Measurements from ENCODE around the gene NLGN1. TPM values are rescaled to one million over a fixed set of nuclear protein-coding genes. Genes with fewer than 3 reads are reported as not detected.

Gene NLGN1
- total and polyA plus RNA-seq, 4 experiments from 2014 or later = not detected

DNA sequence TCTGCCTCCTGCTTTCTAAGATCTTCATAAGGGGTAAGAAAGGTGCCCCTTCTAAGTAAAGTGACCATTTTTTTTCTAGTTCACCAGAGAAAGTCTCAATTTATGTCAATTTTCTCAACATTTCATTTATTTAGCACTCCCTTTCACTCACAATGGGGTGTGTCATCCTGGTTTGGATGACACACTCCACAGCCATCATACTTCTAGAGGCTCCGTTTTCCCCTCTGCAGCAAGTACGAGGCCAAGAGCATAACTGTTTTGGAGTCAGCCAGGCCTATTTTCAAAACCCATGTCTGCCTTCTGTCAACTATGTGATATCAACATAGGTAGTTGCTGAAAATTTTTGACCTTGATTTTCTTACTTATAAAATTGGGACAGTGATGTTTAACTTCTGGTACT is 703.2 kb downstream of the NLGN1 start:
- Mint-ChIP-seq H3K9me3 (peaks cover 0 to 4% (median 2%) of the 10 kb centered on the region in 8 donors), H3K27ac (no peak overlapping the region), H3K4me1 (no peaks in the 10 kb centered on the region), H3K4me3 (no peak overlapping the region), H3K36me3 (no peaks in the 10 kb centered on the region), H3K27me3 (no peaks in the 10 kb centered on the region)
- ChIA-PET CTCF (ENCODE audit: partially characterized antibody) (no interaction called here), POLR2A (ENCODE audit: partially characterized antibody) (no interaction called here)
- Histone ChIP-seq H3K9me3 (ENCODE audit: control insufficient read depth in 1 of 2, low read length in 2 of 2) (no peaks in the 10 kb centered on the region), H3K36me3 (ENCODE audit: insufficient read depth, low read length) (no peaks in the 10 kb centered on the region), H3K4me1 (ENCODE audit: insufficient read depth, low read length) (no peaks in the 10 kb centered on the region), H3K27ac (ENCODE audit: low read depth, low read length) (no peak overlapping the region), H3K4me3 (ENCODE audit: low read length in 2 of 2) (no peak overlapping the region), H3K27me3 (ENCODE audit: insufficient read depth, low read length) (no peaks in the 10 kb centered on the region)
- no peak for DNase-seq
- intact Hi-C loops (cut with micrococcal nuclease) = no loop called here

DNA sequence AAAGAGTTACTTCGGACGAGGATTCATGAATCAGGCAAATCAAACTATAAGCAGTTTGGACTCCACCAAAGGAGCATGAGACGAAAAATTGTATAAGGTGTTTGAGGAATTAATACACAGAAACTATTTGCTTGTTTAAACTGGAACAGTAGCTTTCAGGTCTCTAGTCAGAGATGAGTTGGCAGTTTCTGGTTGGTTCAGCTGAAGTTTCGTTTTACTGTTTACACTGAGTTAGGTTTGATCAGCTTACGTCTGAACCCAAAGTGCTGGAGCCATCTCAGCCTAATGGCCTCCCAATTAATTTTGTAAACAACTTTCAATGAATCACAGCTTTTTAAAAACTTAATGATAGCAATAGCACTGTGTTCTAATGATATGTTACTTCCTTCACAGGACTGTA is 703.7 kb downstream of the NLGN1 start:
- H3K9me3 ChIP-seq (ENCODE audit: control insufficient read depth in 1 of 2, low read length in 2 of 2) = no peaks in the 10 kb centered on the region
- intact Hi-C loops (cut with micrococcal nuclease) = no loop called here
- no peak for DNase-seq
- POLR2A ChIA-PET (ENCODE audit: partially characterized antibody) = no interaction called here
- H3K4me1 ChIP-seq (ENCODE audit: insufficient read depth, low read length) = no peaks in the 10 kb centered on the region
- CTCF ChIA-PET (ENCODE audit: partially characterized antibody) = no interaction called here
- H3K4me1 Mint-ChIP-seq = no peaks in the 10 kb centered on the region
- no peaks in the 10 kb centered on the region for H3K27me3 ChIP-seq (ENCODE audit: insufficient read depth, low read length)
- no peak overlapping the region for H3K4me3 Mint-ChIP-seq
- H3K27me3 Mint-ChIP-seq = no peaks in the 10 kb centered on the region
- no peak overlapping the region for H3K4me3 ChIP-seq (ENCODE audit: low read length in 2 of 2)
- H3K9me3 Mint-ChIP-seq = peaks cover 0 to 4% (median 2%) of the 10 kb centered on the region in 8 donors
- H3K36me3 ChIP-seq (ENCODE audit: insufficient read depth, low read length) = no peaks in the 10 kb centered on the region
- H3K27ac ChIP-seq (ENCODE audit: low read depth, low read length) = no peak overlapping the region
- no peak overlapping the region for H3K27ac Mint-ChIP-seq
- H3K36me3 Mint-ChIP-seq = no peaks in the 10 kb centered on the region

- no peak overlapping the region for H3K27ac Mint-ChIP-seq
- POLR2A ChIA-PET (ENCODE audit: partially characterized antibody) = no interaction called here
- intact Hi-C loops (cut with micrococcal nuclease) = no loop called here
Measured at GRCh38 chr3:174102274-174102673, 704.7 kb downstream of the NLGN1 start.

DNA sequence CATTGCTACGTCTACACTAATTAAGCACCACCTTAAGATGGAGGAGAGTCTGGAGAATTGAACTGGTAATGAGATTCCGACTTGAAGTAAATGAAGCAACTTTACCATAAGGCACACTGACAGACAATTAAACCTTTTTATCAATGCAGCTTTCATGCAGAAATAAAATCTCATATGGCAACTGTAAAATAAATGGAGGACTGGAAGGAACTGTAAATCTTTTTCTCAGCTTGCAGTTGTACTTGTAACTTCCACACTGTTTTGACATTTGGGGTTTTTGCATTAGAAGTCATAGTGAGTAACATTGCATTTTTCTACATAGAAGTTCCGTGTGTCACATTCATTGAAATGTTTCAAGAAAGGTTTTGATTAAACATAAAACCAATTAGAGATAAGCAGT is 705.3 kb downstream of the NLGN1 start:
- ChIA-PET CTCF (ENCODE audit: partially characterized antibody) (no interaction called here), POLR2A (ENCODE audit: partially characterized antibody) (no interaction called here)
- DNase-seq = no peak
- H3K9me3 ChIP-seq (ENCODE audit: control insufficient read depth in 1 of 2, low read length in 2 of 2) = no peaks in the 10 kb centered on the region
- H3K4me1 Mint-ChIP-seq = no peaks in the 10 kb centered on the region
- H3K4me3 ChIP-seq (ENCODE audit: low read length in 2 of 2) = no peak overlapping the region
- H3K27me3 Mint-ChIP-seq = no peaks in the 10 kb centered on the region
- no peaks in the 10 kb centered on the region for H3K4me1 ChIP-seq (ENCODE audit: insufficient read depth, low read length)
- H3K27ac ChIP-seq (ENCODE audit: low read depth, low read length) = no peak overlapping the region
- no peaks in the 10 kb centered on the region for H3K36me3 ChIP-seq (ENCODE audit: insufficient read depth, low read length)
- peaks cover 0 to 4% (median 2%) of the 10 kb centered on the region in 8 donors for H3K9me3 Mint-ChIP-seq
- H3K36me3 Mint-ChIP-seq = no peaks in the 10 kb centered on the region
- intact Hi-C loops (cut with micrococcal nuclease) = no loop called here
- H3K27ac Mint-ChIP-seq = no peak overlapping the region
- no peaks in the 10 kb centered on the region for H3K27me3 ChIP-seq (ENCODE audit: insufficient read depth, low read length)
- no peak overlapping the region for H3K4me3 Mint-ChIP-seq

More at GRCh38 chr3:174102274-174102673, 704.7 kb downstream of the NLGN1 start:
- CTCF ChIA-PET (ENCODE audit: partially characterized antibody) = no interaction called here
- H3K4me3 Mint-ChIP-seq = no peak overlapping the region
- Histone ChIP-seq H3K27me3 (ENCODE audit: insufficient read depth, low read length) (no peaks in the 10 kb centered on the region), H3K9me3 (ENCODE audit: control insufficient read depth in 1 of 2, low read length in 2 of 2) (no peaks in the 10 kb centered on the region), H3K27ac (ENCODE audit: low read depth, low read length) (no peak overlapping the region), H3K36me3 (ENCODE audit: insufficient read depth, low read length) (no peaks in the 10 kb centered on the region), H3K4me1 (ENCODE audit: insufficient read depth, low read length) (no peaks in the 10 kb centered on the region), H3K4me3 (ENCODE audit: low read length in 2 of 2) (no peak overlapping the region)
- peaks cover 0 to 4% (median 2%) of the 10 kb centered on the region in 8 donors for H3K9me3 Mint-ChIP-seq
- no peaks in the 10 kb centered on the region for H3K36me3 Mint-ChIP-seq
- H3K27me3 Mint-ChIP-seq = no peaks in the 10 kb centered on the region
- no peaks in the 10 kb centered on the region for H3K4me1 Mint-ChIP-seq
- no peak for DNase-seq

DNA sequence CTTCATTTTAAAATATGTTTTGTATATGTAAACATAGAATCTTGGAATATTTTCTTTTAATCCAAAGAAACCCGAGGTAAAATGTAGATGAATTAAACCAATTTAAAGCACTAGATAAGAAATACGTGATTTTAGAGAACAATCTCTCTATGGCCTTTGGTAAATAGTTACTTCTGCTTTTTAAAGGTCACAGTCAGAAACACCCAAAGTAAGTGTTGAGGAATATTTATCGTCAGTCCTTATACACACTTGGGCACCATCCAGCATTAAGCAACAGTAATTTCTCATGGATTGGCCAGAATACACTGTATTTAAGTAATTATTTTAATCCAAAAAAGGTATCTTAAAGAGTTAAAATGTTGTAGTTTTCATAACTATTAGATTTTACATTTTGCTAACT is 713.2 kb downstream of the NLGN1 start:
- Histone ChIP-seq H3K27ac (ENCODE audit: low read depth, low read length) (no peak overlapping the region), H3K36me3 (ENCODE audit: insufficient read depth, low read length) (no peaks in the 10 kb centered on the region), H3K27me3 (ENCODE audit: insufficient read depth, low read length) (no peaks in the 10 kb centered on the region), H3K4me1 (ENCODE audit: insufficient read depth, low read length) (no peaks in the 10 kb centered on the region), H3K4me3 (ENCODE audit: low read length in 2 of 2) (no peak overlapping the region), H3K9me3 (ENCODE audit: control insufficient read depth in 1 of 2, low read length in 2 of 2) (no peaks in the 10 kb centered on the region)
- no peaks in the 10 kb centered on the region for H3K27me3 Mint-ChIP-seq
- no peak overlapping the region for H3K4me3 Mint-ChIP-seq
- ChIA-PET CTCF (ENCODE audit: partially characterized antibody) (no interaction called here), POLR2A (ENCODE audit: partially characterized antibody) (no interaction called here)
- no peak overlapping the region for H3K27ac Mint-ChIP-seq
- intact Hi-C loops (cut with micrococcal nuclease) = no loop called here
- no peak for DNase-seq
- no peaks in the 10 kb centered on the region for H3K36me3 Mint-ChIP-seq
- H3K4me1 Mint-ChIP-seq = no peaks in the 10 kb centered on the region
- H3K9me3 Mint-ChIP-seq = peaks cover 0 to 3% (median under 1%) of the 10 kb centered on the region in 8 donors

- CTCF ChIA-PET (ENCODE audit: partially characterized antibody) = no interaction called here
Measured at GRCh38 chr3:174111776-174112175, 714.2 kb downstream of the NLGN1 start.

GRCh38 chr3:174116421-174116820 is 718.9 kb downstream of the NLGN1 start:
- Histone ChIP-seq H3K9me3 (ENCODE audit: control insufficient read depth in 1 of 2, low read length in 2 of 2) (no peaks in the 10 kb centered on the region), H3K36me3 (ENCODE audit: insufficient read depth, low read length) (no peaks in the 10 kb centered on the region), H3K4me1 (ENCODE audit: insufficient read depth, low read length) (no peaks in the 10 kb centered on the region), H3K27me3 (ENCODE audit: insufficient read depth, low read length) (no peaks in the 10 kb centered on the region), H3K27ac (ENCODE audit: low read depth, low read length) (no peak overlapping the region), H3K4me3 (ENCODE audit: low read length in 2 of 2) (no peak overlapping the region)
- ChIA-PET CTCF (ENCODE audit: partially characterized antibody) (no interaction called here), POLR2A (ENCODE audit: partially characterized antibody) (no interaction called here)
- Mint-ChIP-seq H3K4me3 (no peak overlapping the region), H3K9me3 (peaks cover 0 to 3% (median under 1%) of the 10 kb centered on the region in 8 donors), H3K4me1 (no peaks in the 10 kb centered on the region), H3K27ac (no peak overlapping the region), H3K27me3 (no peaks in the 10 kb centered on the region), H3K36me3 (no peaks in the 10 kb centered on the region)
- intact Hi-C loops (cut with micrococcal nuclease) = no loop called here
- no peak for DNase-seq

More at GRCh38 chr3:174111776-174112175, 714.2 kb downstream of the NLGN1 start:
- no peaks in the 10 kb centered on the region for H3K36me3 ChIP-seq (ENCODE audit: insufficient read depth, low read length)
- H3K4me3 Mint-ChIP-seq = no peak overlapping the region
- peaks cover 0 to 3% (median 2%) of the 10 kb centered on the region in 8 donors for H3K9me3 Mint-ChIP-seq
- H3K27ac ChIP-seq (ENCODE audit: low read depth, low read length) = no peak overlapping the region
- intact Hi-C loops (cut with micrococcal nuclease) = no loop called here
- H3K4me1 Mint-ChIP-seq = no peaks in the 10 kb centered on the region
- H3K27me3 Mint-ChIP-seq = no peaks in the 10 kb centered on the region
- H3K4me1 ChIP-seq (ENCODE audit: insufficient read depth, low read length) = no peaks in the 10 kb centered on the region
- H3K36me3 Mint-ChIP-seq = no peaks in the 10 kb centered on the region
- H3K4me3 ChIP-seq (ENCODE audit: low read length in 2 of 2) = no peak overlapping the region
- H3K27me3 ChIP-seq (ENCODE audit: insufficient read depth, low read length) = no peaks in the 10 kb centered on the region
- POLR2A ChIA-PET (ENCODE audit: partially characterized antibody) = no interaction called here
- H3K9me3 ChIP-seq (ENCODE audit: control insufficient read depth in 1 of 2, low read length in 2 of 2) = no peaks in the 10 kb centered on the region
- DNase-seq = no peak
- H3K27ac Mint-ChIP-seq = no peak overlapping the region

DNA sequence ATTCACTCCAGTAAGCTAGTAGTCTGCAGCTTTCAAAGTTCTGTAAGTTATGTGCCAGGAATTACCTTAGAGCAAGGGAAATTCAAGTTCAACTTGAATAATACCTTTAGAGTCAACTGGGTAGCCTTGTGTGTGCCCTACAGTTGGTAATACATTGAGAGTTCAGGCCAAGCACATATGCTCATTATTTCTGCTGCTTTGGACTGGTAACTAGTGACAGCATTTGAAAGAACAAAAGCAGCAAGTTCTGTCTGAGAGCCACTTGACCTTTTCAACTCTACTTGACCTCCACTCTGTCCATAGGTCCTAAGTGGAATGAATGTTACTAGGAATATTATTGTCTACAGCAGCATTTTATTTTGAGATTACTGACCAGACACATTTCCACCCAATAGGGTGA is 723.5 kb downstream of the NLGN1 start:
- Mint-ChIP-seq H3K27ac (no peak overlapping the region), H3K27me3 (no peaks in the 10 kb centered on the region)

More for the DNA sequence above, 723.5 kb downstream of the NLGN1 start:
- POLR2A ChIA-PET (ENCODE audit: partially characterized antibody) = no interaction called here
- Histone ChIP-seq H3K4me3 (ENCODE audit: low read length in 2 of 2) (no peak overlapping the region), H3K9me3 (ENCODE audit: control insufficient read depth in 1 of 2, low read length in 2 of 2) (no peaks in the 10 kb centered on the region), H3K4me1 (ENCODE audit: insufficient read depth, low read length) (no peaks in the 10 kb centered on the region), H3K36me3 (ENCODE audit: insufficient read depth, low read length) (no peaks in the 10 kb centered on the region), H3K27ac (ENCODE audit: low read depth, low read length) (no peak overlapping the region), H3K27me3 (ENCODE audit: insufficient read depth, low read length) (no peaks in the 10 kb centered on the region)
- Mint-ChIP-seq H3K4me1 (no peaks in the 10 kb centered on the region), H3K36me3 (no peaks in the 10 kb centered on the region), H3K9me3 (peaks cover 0 to 2% (median 0%) of the 10 kb centered on the region in 8 donors), H3K4me3 (no peak overlapping the region)
- CTCF ChIA-PET (ENCODE audit: partially characterized antibody) = no interaction called here
- no peak for DNase-seq
- intact Hi-C loops (cut with micrococcal nuclease) = no loop called here
